ENCODE measurements around the gene PDHA1.

The PDHA1 gene

DNA sequence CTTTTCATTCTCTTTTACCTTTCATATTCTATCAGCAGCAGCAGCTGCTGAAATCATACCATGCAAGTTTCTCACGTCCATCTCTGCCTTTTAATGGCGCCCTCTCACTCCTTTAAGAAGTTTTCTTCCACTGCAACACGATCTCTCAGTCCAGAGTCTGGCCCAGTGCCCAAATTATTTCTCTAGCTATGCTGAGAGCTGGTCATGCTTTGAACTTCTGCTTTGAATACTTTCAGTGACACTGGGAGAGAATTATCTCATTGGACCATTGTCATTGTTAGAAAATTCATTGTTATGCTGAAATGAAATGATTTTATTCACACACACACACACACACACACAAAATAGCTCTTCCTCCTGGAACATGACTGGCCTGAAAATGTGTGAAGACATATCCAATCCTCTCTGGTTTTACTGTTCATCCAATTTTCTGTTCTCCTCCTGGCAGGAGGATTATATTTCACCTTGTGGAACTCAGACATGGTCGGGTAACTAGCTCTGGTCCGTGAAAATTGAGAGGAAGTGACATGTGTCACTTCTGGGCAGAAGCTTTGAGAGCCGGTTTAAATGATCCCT lies 1.3 kb upstream of the PDHA1 start:
- TF ChIP-seq, protein P1, sequence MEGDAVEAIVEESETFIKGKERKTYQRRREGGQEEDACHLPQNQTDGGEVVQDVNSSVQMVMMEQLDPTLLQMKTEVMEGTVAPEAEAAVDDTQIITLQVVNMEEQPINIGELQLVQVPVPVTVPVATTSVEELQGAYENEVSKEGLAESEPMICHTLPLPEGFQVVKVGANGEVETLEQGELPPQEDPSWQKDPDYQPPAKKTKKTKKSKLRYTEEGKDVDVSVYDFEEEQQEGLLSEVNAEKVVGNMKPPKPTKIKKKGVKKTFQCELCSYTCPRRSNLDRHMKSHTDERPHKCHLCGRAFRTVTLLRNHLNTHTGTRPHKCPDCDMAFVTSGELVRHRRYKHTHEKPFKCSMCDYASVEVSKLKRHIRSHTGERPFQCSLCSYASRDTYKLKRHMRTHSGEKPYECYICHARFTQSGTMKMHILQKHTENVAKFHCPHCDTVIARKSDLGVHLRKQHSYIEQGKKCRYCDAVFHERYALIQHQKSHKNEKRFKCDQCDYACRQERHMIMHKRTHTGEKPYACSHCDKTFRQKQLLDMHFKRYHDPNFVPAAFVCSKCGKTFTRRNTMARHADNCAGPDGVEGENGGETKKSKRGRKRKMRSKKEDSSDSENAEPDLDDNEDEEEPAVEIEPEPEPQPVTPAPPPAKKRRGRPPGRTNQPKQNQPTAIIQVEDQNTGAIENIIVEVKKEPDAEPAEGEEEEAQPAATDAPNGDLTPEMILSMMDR (IDR thresholded peaks at IDR 0.05; ENCODE audit: low read depth, low read length): no peak
- in situ Hi-C loops (cut with HindIII; ENCODE audit: low sequenced_read_pairs): no loop called here
- H3K4me3 ChIP-seq (ENCODE audit: low read depth, low read length): no peak overlapping the region
- peak; percentile 26 for DNase-seq (ENCODE audit: low read depth, low spot score)

DNA sequence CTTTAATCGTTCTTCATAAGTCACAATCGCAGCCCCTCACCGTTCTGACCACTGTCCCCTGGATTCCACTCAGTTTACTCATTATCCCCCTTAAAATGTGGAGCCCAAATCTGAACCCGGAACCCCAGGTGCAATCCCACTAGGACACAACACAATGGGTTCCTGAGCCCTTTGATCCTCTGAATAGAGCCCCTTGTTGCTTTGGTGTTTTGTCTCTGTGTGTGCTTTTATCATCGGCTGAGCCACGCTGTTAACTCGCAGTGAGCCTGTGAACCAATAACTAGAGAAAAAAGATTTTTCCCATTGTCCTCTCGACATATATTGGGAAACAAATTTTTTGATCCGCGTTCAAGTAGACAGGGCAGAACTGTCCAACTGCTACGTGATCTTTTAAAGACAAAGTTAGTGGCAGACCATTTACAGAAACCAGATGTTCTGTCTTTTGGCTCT lies 617 bp upstream of the PDHA1 start:
- peak overlapping the region; percentile 27 for H3K4me3 ChIP-seq (ENCODE audit: low read depth, low read length)
- TF ChIP-seq, protein P1 (IDR thresholded peaks at IDR 0.05; ENCODE audit: low read depth, low read length): no peak
- in situ Hi-C loops (cut with HindIII; ENCODE audit: low sequenced_read_pairs): no loop called here
- no peak for DNase-seq (ENCODE audit: low read depth, low spot score)

- TF ChIP-seq, protein P1 (IDR thresholded peaks at IDR 0.05; ENCODE audit: low read depth, low read length): no peak
- in situ Hi-C loops (cut with HindIII; ENCODE audit: low sequenced_read_pairs): no loop called here
Measured at GRCh38 chrX:19344661-19345060, 934 bp downstream of the PDHA1 start.

DNA sequence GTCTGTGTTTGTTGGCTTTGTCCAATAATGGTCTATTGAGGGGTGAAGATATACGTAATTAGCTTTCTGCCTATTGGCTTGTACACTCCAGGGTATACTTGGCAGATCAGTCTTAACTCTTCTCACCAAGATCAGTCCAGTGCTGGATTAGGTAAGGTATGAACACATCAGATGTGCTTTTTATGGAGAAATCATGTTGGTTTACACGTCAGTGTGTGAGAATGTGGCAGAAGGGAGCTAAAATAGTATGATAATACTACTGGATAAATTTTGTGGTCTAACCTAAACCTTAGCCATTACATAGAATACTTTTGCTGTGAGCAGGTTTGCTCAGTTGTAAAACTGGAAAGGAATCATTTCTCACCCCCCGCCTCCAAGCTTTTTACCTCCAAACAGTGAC lies 4.2 kb downstream of the PDHA1 start:
- DNase-seq (ENCODE audit: low read depth, low spot score): no peak
- TF ChIP-seq, protein P1 (IDR thresholded peaks at IDR 0.05; ENCODE audit: low read depth, low read length): no peak
- in situ Hi-C loops (cut with HindIII; ENCODE audit: low sequenced_read_pairs): no loop called here
- no peak overlapping the region for H3K4me3 ChIP-seq (ENCODE audit: low read depth, low read length)

More at GRCh38 chrX:19344661-19345060, 934 bp downstream of the PDHA1 start:
- DNase-seq (ENCODE audit: low read depth, low spot score): no peak
- peak overlapping the region; percentile 71 for H3K4me3 ChIP-seq (ENCODE audit: low read depth, low read length)

- no peak overlapping the region for H3K4me3 ChIP-seq (ENCODE audit: low read depth, low read length)
- in situ Hi-C loops (cut with HindIII; ENCODE audit: low sequenced_read_pairs): no loop called here
- DNase-seq (ENCODE audit: low read depth, low spot score): no peak
- TF ChIP-seq, protein P1 (IDR thresholded peaks at IDR 0.05; ENCODE audit: low read depth, low read length): no peak
Measured at GRCh38 chrX:19349264-19349663, 5.5 kb downstream of the PDHA1 start.

DNA sequence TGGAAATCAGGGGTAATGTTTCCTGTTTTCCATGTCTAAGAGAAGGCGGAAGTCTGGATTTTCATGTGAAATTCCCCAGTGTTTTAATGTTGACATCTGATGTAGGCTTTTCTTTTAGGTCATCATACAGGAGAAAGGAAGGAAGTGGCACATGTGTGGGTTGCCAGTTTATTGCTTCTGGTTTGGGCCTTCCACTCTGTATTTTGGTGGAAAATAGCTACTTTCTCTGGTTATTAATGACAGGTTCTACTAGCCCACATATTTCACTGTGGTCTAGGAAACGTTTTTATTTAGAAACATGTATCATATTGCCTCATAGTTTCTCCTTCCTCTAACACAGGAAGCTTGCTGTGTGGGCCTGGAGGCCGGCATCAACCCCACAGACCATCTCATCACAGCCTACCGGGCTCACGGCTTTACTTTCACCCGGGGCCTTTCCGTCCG lies 7.2 kb downstream of the PDHA1 start:
- in situ Hi-C loops (cut with HindIII; ENCODE audit: low sequenced_read_pairs): no loop called here
- no peak for DNase-seq (ENCODE audit: low read depth, low spot score)
- no peak overlapping the region for H3K4me3 ChIP-seq (ENCODE audit: low read depth, low read length)
- TF ChIP-seq, protein P1 (IDR thresholded peaks at IDR 0.05; ENCODE audit: low read depth, low read length): no peak

Measured in astrocyte of the spinal cord (primary cell).